ENCODE results near the gene CLDN22.

CLDN22 gene

GRCh38 chr4:183320211-183321059 lies at the start of gene CLDN22:
Gene CLDN22, minus strand, starts transcription at chr4:183320276. Its CDS starts 58 bp downstream, at chr4:183320218.
- TF ChIP-seq ZFX (IDR thresholded peaks at IDR 0.05; ENCODE audit: borderline replicate concordance) (no peak), CTCF (IDR thresholded peaks at IDR 0.05) (no peak)
- no peak within 1 kb of the TSS for H3K27ac ChIP-seq

GRCh38 chr4:183369073-183369472 lies 49.0 kb upstream of the CLDN22 start:
- H3K27ac ChIP-seq, result no peak overlapping the region
- no peak for TF ChIP-seq ZFX (IDR thresholded peaks at IDR 0.05; ENCODE audit: borderline replicate concordance)
- no peak for TF ChIP-seq CTCF (IDR thresholded peaks at IDR 0.05)

GRCh38 chr4:183366206-183366835 lies 46.2 kb upstream of the CLDN22 start:
- H3K27ac ChIP-seq, result no peak overlapping the region
- TF ChIP-seq ZFX (IDR thresholded peaks at IDR 0.05; ENCODE audit: borderline replicate concordance) (no peak), CTCF (IDR thresholded peaks at IDR 0.05) (no peak)

- no peak overlapping the region for H3K27ac ChIP-seq
- TF ChIP-seq ZFX (IDR thresholded peaks at IDR 0.05; ENCODE audit: borderline replicate concordance) (no peak), CTCF (IDR thresholded peaks at IDR 0.05) (no peak)
Measured at GRCh38 chr4:183364025-183364424, 43.9 kb upstream of the CLDN22 start.

GRCh38 chr4:183362916-183363542 lies 43.0 kb upstream of the CLDN22 start:
- no peak for TF ChIP-seq ZFX (IDR thresholded peaks at IDR 0.05; ENCODE audit: borderline replicate concordance)
- TF ChIP-seq CTCF (IDR thresholded peaks at IDR 0.05), result no peak

GRCh38 chr4:183362036-183362435 lies 42.0 kb upstream of the CLDN22 start:
- TF ChIP-seq CTCF (IDR thresholded peaks at IDR 0.05) (no peak), ZFX (IDR thresholded peaks at IDR 0.05; ENCODE audit: borderline replicate concordance) (no peak)
- H3K27ac ChIP-seq, result no peak overlapping the region

More at GRCh38 chr4:183362916-183363542, 43.0 kb upstream of the CLDN22 start:
- H3K27ac ChIP-seq, result no peak overlapping the region

Measured in 22Rv1 (cell line).